HG02623 (cell line): ENCODE results near the gene ST7.
"Not testable (repeated sequence)": the region's sequence is repeated elsewhere in the genome, so short reads cannot be mapped to it uniquely, and the experiment has no call there.

Source experiments
- ATAC-seq: cut with Tn5 transposase; IDR thresholded peaks from one replicate; pipeline ENCODE4 v1.9.1; 2021; ENCODE audit warnings: moderate library complexity; ENCODE audit not compliant: unreplicated experiment

Gene ST7

DNA sequence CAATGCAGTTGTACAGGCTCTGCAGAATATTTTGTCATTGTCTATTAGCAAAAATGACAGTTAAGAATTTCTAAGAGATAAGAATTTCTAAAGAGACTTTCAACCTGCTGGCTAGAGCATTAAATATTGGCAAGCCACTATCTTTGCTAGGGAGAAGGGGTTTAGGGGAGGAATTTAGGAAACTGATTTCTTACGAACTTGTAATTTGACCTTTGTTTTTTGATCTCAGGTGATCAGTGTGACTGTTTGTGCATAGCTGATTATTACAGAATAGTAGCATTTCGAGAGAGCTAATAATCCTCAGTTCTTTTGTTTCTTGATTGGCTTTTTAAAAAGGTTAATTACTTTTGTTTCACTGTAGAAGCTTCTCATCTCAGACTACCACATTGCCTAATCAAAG lies 68.1 kb downstream of the ST7 start:
- ATAC-seq, result no peak

GRCh38 chr7:117021986-117022385 lies 68.7 kb downstream of the ST7 start:
- no peak for ATAC-seq

- ATAC-seq, result no peak
Measured at GRCh38 chr7:117023325-117023854, 70.1 kb downstream of the ST7 start.

- no peak for ATAC-seq
Measured at GRCh38 chr7:117024811-117025210, 71.5 kb downstream of the ST7 start.

DNA sequence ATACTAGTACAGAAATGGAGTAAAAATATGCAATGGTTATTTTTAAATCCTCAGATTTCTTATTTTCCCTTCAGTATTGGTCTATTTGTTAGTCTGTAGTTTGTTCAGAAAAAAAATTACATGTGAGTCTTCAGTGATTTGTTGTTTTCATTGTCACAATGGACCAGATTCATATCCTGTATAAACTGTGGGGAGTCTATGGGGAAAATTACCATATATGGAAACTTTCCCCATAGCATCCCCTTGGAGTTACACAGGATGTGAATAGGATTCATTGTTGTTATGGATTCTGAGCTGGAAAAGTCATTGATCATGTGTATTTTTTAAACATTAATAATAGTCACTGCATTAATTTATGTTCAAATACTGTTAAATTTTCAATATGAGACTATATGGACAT lies 72.6 kb downstream of the ST7 start:
- no peak for ATAC-seq

DNA sequence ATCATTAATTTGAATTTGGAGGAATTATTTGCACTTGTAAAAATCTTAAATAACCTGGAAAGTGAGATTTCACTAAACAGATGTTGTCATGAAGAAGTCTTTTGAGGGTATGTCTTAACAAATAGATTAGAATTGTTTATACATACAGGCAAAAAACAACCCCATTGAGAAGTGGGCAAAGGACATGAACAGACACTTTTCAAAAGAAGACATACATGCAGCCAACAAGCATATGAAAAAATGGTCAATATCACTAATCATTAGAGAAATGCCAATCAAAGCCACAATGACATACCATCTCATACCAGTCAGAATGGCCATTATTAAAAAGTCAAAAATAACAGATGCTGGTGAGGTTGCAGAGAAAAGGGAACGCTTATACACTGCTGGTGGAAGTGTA lies 77.0 kb downstream of the ST7 start:
- not testable (repeated sequence) for ATAC-seq

DNA sequence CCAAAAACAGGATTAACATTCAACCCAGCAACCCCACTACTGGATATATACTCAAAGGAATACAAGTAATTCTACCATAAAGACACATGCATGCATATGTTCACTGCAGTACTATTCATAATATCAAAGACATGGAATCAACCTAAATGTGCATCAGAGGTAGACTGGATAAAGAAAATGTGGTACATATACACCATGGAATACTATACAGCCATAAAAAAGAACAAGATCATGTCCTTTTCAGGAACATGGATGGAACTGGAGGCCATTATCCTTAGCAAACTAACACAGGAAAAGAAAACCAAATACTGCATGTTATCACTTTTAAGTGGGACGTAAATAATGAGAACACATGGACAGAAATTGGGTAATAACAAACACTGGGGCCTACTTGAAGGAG lies 77.5 kb downstream of the ST7 start:
- not testable (repeated sequence) for ATAC-seq

- ATAC-seq, result no peak
Measured at GRCh38 chr7:117032810-117033209, 79.5 kb downstream of the ST7 start.

DNA sequence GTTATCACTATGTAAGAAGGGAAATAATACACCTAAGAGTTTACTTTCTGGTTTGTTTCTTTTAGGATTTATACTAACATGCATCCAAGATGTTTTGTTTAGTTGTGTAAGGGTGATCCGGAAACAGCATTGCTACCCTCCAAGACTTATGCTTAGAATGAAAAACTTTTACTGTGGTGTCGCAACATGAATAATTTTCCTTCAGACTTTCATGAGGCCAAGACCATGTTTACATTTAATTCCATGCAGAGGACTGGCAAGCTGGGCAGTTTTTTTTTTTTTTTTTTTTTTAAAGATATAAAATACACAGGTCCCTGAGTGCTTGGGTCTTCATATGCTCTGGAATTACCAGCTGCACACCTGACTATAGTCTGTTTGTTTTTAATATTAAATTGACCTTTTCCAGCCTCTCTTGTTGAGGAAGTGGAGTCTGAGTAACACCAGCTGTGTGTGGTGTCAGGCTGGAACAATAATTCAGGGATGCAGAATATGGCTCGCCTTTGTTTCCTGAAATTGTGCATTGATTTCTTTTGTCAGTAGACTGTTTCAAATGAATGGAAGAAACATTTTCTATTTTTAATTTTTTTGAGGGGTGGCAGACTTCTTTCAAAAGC lies 81.7 kb downstream of the ST7 start:
- no peak for ATAC-seq

- ATAC-seq, result no peak
Measured at GRCh38 chr7:117035465-117035862, 82.2 kb downstream of the ST7 start.

DNA sequence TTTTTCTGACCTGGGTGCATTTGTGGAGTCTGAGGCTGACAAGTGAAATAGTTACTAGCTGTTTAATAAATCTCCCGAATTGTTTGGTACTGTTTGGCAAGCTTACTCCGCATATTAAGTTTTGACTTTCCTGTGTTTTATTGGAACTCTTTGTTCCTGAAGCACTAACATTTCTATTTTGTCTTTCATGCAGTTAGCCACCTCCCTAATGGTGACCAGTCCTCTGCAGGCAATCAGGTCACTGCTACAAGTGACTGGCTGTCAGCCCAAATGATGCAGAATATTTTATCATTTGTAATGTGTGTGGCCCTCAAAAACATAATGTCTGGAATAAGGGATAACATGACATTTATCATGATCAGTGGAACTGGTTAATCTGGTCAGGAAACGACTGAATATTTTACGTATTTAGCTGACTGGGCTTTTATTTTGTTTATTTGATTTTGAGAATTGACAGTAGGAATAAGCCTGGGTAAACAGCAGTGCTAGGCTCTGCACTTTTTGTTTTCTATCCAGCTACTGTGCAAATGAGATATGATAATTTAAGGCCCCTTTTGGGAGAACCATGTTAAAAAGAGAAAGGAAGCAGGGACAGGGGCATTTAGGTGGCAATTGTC lies 82.9 kb downstream of the ST7 start:
- ATAC-seq, result no peak

DNA sequence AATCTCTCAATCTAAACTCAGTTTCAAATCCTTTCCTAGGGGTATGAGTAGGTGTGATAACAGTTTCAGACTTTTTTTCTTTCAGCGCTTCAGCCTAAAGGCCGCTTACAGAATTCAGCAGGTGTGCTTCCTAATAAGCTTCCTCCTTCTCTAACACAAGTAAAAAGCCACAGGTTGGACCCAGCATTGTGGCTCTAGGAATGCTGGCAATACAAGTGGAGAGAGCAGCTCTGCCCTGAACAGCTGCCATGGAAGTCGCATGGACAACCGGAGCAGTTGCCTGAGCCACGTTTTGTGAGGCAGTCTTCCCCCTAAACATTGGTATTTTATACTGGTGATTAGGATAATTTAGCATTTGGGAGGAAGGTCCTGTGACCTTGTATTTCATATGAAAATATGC lies 83.5 kb downstream of the ST7 start:
- ATAC-seq, result no peak

GRCh38 chr7:117038408-117038807 lies 85.1 kb downstream of the ST7 start:
- ATAC-seq, result no peak

DNA sequence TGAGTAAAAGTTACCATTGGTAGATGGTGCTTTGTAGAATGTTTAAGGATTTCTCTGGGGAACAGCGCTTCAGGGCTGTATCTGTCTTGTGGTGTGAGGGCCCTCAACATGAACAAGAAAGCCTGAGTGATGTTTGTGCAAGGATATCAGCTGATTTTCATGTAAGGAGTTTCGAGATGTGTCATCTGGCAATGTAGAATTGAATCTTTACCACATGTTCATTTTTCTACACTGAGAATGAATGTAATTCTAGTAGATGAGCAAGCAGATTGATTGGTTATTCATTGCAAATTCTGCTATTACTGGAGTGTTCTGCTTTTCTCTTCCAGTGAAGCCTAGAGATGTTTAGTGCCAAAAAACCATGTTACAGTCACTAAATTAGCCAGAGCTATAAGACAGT lies 87.7 kb downstream of the ST7 start:
- ATAC-seq, result peak; percentile 91

DNA sequence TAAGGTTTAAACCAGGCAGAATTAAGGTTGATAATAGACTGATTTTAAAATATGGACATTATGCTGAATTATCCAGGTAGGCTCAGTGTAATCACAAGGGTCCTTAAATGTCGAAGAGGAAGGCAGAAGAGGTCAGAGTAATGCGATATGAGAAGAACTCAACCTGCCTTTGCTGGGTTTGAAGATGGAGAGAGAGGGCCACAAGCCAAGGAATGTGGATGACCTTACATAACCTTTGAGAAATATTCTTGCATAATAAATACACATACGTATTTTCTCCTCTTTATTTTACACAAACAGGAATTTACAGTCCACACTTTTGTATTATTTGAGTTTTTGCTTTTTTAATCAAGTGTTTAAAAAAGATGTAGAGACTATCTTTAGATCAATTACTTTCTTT lies 88.5 kb downstream of the ST7 start:
- ATAC-seq, result no peak

- ATAC-seq, result no peak
Measured at GRCh38 chr7:117043108-117043825, 90.0 kb downstream of the ST7 start.

GRCh38 chr7:117044664-117045063 lies 91.4 kb downstream of the ST7 start:
- no peak for ATAC-seq

GRCh38 chr7:117045927-117046710 lies 92.8 kb downstream of the ST7 start:
- ATAC-seq, result no peak

- no peak for ATAC-seq
Measured at GRCh38 chr7:117047496-117047895, 94.2 kb downstream of the ST7 start.

DNA sequence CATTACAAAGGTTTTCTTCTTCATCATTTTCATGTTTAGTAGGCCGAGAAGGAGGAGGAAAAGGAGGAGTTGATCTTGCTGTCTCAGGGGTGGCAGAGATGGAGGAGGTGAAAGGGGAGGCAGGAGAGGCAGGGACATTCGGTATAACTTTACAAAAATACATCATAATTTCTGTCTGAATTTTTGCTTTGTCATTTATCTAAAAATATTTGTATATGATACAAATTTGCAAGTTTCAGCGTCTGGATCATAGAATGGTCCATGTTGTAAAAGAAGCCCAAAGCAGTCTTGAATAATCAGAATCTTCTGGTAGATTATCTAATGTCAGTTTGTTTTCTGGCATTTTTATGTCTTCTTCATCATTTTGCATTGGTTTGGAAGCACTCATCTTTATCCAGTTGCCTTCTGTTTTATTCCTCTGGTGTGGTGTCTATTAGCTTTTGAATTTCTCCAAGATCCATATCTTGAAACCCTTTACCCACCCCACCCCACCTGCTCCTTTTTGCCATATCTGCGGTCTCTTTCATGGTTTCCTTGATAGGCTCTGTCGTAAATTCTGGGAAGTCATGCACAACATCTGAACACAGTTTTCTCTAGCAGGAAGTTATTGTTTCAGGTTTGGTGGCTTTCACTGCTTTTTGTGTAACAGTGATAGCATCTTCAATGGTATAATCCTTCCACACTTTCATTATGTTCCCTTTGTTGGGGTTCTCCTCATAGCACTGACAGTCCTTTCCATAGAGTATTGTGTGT lies 95.0 kb downstream of the ST7 start:
- no peak for ATAC-seq

DNA sequence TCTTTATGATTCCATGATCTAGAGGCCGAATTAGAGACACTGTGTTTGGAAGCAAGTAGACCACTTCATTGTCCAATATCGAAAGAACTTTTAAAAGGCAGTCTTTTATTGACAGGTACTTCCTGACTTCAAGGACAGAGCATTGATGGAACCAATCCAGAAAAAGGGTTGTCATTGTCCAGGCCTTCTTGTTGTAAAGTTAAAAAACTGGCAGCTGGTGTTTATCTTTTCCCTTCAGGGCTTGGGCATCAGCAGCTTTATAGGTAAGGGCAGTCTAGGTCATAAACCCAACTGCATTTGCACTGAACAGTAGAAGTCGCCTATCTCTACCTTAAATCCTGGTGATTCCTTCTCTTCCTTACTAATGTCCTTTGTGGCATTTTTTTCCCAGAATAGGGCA lies 95.6 kb downstream of the ST7 start:
- ATAC-seq, result no peak
